ENCODE data around the gene F8. TPM values are rescaled to one million over a fixed set of nuclear protein-coding genes. Genes with fewer than 3 reads are reported as not detected.
A peak's percentile ranks its signal among the peaks of the same experiment; 100 is the strongest.

F8 gene
- total and polyA plus RNA-seq, 9 of the 15 experiments (the other 6 are each of a cell fraction or from before 2014, with no cell fraction given) = 0.41 to 3.8 (median 0.91) TPM

GRCh38 chrX:154809939-154810665 lies 212.4 kb downstream of the F8 start (continued):
- no peak for TF ChIP-seq SIRT6 (IDR thresholded peaks at IDR 0.05; ENCODE audit: low read depth, low read length)
- TF ChIP-seq ATF3 (IDR thresholded peaks at IDR 0.05) = no peak
- no peak for TF ChIP-seq ATF3 (CRISPR knock-in tag; conservative IDR thresholded peaks at IDR 0.05)
- no peak for TF ChIP-seq HDAC3 (IDR thresholded peaks at IDR 0.05; ENCODE audit: borderline replicate concordance, partially characterized antibody)
- no peak for TF ChIP-seq KDM1A (IDR thresholded peaks at IDR 0.05)
- TF ChIP-seq NUFIP1 (IDR thresholded peaks at IDR 0.05; ENCODE audit: partially characterized antibody) = no peak
- no peak for TF ChIP-seq CREB3L1 (IDR thresholded peaks at IDR 0.05; ENCODE audit: borderline replicate concordance, low read depth)
- TF ChIP-seq FOS (IDR thresholded peaks at IDR 0.05; ENCODE audit: extremely low read depth, insufficient read length) = no peak
- TF ChIP-seq CREB5 (CRISPR knock-in tag; IDR thresholded peaks at IDR 0.05) = no peak
- TF ChIP-seq TCF3 (CRISPR knock-in tag; IDR thresholded peaks at IDR 0.05) = 0 out of 2 replicates have a peak, but pooled peaks have one; percentile 25
- no peak for TF ChIP-seq WHSC1 (IDR thresholded peaks at IDR 0.05; ENCODE audit: low read length)

All from K562 (cell line).